Stimulated activated CD8-positive, alpha-beta memory T cell treated with anti-CD3 and anti-CD28 coated beads, Interleukin-15, amount 100 ng/mL, for 24 hours (primary cell): ENCODE measurements around the gene FREY1.
"Not testable (repeated sequence)": the region's sequence is repeated elsewhere in the genome, so short reads cannot be mapped to it uniquely, and the experiment has no call there.

Experiments
- DNase-seq: peaks from one replicate; pipeline ENCODE4 v3.0.0-alpha.2; 2020; ENCODE audit warnings: low read depth

Gene FREY1

DNA sequence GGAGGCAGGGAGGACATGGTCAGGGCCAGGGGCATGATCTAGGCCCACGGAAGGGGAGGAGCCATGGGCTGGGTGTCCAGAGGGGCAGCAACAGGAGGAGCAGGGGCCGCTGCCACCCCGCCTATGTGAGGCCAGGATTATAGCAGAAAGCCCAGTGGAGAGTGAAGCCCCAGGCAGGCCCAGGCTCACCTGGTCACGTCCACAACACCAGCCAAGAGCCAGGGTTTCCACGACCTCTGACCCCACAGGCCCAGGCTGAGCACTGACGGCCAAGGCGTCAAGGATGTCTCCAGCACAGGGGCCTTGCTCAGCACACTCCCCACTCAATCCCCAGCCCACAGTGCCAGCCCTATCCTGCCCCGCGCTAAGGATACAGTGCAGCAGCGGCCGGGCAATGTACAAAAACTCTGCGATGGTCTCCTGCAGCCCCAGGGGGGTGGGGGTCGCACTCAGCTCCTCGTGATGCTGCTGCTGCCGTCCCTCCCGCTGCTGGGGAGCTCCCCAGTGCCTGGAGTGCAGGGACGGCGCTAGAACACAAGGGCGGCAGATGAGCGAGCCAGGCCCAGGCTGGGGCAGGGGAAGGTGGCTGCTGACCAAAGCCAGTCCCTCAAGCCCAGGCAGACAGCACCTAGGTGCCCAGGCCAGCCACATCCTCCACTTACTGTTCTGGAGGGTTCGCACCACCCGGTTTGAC, 7.0 kb upstream of the FREY1 start:
- DNase-seq, result no peak

GRCh38 chr11:45913514-45913913, 6.4 kb upstream of the FREY1 start:
- DNase-seq, result no peak

- DNase-seq, result no peak
Measured at GRCh38 chr11:45910623-45911022, 3.6 kb upstream of the FREY1 start.

DNA sequence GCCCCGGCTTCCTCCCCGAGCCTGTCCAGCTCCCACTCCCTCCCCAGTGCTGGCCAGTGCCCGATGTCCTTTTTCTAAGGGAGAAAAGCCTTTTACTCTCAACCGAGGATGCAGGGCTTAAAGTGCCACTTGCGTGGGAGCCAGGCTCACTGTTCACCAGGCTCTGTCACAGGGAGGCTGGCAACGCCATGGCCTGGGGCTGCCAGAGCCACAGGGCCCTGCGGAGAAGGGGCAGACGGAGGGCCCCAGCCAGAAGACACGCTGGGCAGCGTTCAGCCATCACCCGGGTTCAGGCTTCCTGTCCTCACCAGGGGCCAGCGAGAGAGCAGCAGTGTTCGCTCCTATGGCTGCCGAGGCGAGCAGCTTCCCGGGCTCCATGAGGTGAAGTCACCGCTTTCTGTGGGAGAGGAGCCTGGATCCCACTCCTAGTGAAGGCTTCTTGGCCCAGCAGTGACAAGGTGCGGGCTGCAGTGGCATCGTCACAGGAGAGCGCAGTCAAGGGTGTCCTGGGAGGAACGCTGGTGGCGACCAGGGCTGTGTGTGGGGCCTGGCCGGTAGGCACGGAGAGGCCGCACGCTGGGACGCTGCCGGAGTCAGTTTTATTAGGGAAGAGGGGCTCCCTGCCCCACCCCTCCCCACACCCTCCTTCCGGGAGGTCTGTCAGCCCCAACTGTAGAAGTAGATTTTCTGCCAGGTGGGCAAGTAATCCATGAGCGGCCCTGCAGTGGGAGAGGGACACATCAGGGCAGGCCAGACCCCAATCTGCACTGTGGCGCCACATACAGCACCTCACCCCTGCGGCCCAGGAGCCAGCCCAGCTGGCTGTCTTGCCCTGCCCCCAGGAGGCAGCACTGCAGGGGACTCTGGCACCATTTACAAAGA, 2.8 kb upstream of the FREY1 start:
- DNase-seq, result no peak

DNA sequence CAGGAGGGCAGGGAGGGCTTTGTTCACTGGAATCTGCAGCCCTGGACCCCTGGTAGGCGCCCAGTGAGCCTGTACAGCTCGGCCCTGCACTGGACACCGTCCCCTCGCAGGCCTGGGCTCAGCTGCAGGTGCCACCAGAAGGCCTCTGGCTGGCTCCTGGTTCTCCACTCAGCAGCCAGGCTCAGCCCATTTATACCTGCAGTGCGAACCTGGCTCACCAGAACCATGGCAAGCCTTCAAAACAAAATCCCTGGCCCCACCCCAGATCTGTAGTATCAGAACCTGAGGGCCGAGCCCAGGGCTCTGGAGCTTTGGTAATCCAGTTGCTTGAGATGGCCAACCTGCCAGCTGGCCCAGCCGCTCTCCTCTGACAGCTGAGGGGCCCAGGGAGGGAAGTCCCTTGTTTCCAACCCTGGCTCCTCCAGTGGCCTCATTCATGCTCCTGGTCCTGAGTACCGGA, 870 bp upstream of the FREY1 start:
- no peak for DNase-seq

DNA sequence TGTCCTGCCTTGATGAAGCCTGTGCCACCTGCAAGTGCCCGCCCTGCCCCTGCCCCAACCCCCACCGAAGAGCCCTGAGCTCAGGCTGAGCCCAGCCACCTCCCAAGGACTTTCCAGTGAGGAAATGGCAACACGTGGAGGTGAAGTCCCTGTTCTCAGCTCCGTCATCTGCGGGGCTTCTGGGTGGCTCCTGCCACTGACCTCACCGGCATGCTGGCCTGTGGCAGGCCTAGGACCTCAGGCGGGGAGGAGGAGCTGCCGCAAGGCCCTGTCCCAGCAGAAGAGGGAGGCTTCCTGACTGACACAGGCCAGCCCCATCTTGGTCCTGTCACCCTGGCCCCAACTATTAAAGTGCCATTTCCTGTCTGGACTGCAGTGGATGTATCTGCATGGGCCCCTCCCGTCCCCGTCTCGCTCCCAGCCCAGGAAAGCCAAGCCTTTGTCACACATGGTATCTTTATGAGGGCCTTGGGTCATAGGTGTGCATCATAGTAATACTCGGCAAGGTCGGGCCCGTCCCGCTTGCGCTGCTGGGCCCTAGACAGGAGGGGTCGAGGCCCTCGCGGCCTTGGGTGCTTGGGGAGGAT, 882 bp downstream of the FREY1 start:
- DNase-seq, result no peak

GRCh38 chr11:45905576-45905975, 1.5 kb downstream of the FREY1 start:
- DNase-seq, result not testable (repeated sequence)

- no peak for DNase-seq
Measured at GRCh38 chr11:45905095-45905494, 2.0 kb downstream of the FREY1 start.

GRCh38 chr11:45904309-45904915, 2.7 kb downstream of the FREY1 start:
- DNase-seq, result no peak

DNA sequence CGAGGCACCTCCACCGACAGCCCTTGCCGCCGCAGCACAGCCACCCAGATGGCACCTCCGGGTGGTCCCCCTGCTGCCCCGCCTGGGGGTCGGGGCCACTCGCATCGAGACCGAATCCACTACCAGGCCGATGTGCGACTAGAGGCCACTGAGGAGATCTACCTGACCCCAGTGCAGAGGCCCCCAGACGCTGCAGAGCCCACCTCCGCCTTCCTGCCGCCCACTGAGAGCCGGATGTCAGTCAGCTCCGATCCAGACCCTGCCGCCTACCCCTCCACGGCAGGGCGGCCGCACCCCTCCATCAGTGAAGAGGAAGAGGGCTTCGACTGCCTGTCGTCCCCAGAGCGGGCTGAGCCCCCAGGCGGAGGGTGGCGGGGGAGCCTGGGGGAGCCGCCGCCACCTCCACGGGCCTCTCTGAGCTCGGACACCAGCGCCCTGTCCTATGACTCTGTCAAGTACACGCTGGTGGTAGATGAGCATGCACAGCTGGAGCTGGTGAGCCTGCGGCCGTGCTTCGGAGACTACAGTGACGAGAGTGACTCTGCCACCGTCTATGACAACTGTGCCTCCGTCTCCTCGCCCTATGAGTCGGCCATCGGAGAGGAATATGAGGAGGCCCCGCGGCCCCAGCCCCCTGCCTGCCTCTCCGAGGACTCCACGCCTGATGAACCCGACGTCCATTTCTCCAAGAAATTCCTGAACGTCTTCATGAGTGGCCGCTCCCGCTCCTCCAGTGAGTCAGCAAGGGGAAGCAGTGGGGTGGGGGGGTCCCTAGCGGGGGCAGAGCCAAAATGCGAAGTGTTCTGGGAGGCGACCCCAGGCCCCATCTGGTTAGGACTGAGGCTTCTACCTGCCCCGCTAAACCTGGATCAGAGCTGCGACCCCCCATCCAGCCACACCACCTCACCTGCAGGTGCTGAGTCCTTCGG, 4.4 kb downstream of the FREY1 start:
- no peak for DNase-seq

- DNase-seq, result no peak
Measured at GRCh38 chr11:45901626-45902025, 5.4 kb downstream of the FREY1 start.

- no peak for DNase-seq
Measured at GRCh38 chr11:45900916-45901617, 6.0 kb downstream of the FREY1 start.

DNA sequence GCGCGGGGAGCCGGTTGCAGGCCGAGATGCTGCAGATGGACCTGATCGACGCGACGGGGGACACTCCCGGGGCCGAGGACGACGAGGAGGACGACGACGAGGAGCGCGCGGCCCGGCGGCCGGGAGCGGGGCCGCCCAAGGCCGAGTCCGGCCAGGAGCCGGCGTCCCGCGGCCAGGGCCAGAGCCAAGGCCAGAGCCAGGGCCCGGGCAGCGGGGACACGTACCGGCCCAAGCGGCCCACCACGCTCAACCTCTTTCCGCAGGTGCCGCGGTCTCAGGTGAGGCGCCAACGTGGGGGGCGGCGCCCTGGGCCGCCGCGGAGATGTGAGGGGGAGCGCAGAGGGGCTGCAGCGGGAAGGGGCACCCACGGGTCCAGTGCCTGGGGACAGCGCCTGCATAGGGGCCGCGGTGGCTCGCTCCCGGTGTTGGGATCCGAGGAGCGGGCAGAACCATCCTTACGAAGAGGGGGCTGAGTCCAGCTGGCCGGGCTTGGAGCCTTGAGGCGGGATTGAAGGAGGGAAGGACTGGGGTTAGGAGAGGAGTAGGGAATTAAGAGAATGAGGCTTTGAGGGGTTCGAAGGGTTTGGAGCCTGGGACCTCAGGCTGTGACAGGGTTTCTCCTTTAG, 6.8 kb downstream of the FREY1 start:
- DNase-seq, result not testable (repeated sequence)

DNA sequence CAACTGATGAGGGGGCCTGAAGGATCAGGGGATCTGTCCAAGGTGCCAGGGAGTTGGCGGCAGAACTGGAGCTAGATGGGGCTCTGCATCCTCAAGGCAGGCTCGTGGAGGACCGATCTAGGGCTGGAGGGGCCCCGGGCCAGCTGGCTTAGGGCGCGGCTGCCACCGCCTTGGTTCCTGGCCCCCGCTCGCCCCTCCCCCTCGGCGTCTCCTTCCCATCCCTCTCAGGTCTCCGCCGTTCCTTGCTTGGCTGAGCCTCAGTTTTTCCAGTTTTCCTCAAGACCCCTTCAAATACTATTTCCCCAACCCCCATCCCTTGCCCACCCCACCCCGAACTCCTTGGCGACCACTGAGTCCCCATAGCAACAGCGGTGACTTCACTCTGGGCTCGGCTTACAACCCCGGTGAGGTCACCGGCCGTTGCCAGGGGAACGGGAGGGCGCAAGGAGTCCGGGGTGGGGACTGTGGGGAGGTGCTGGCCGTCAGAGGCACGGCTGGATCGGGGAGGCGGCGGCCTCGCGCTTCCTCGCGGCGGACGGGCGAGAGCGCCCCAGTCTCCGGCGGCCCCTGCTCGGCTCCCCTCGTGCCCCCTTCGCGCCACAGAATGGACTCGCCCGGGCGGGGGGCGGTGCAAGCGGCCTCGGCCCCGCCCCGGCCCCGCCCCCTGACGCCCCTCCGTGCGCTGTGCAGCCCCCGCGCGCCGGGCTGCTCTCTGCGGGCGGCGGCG, 7.5 kb downstream of the FREY1 start:
- DNase-seq, result peak; percentile 46

- DNase-seq, result no peak
Measured at GRCh38 chr11:45899086-45899447, 8.0 kb downstream of the FREY1 start.

- no peak for DNase-seq
Measured at GRCh38 chr11:45897556-45897955, 9.5 kb downstream of the FREY1 start.

GRCh38 chr11:45896422-45896984, 10.6 kb downstream of the FREY1 start:
- no peak for DNase-seq

GRCh38 chr11:45895553-45896259, 11.4 kb downstream of the FREY1 start:
- DNase-seq, result no peak
